H1 (cell line): Measurements from ENCODE around the gene CRYM. TPM values are rescaled to one million over a fixed set of nuclear protein-coding genes. Genes with fewer than 3 reads are reported as not detected.

Source experiments
- CTCF ChIA-PET: fragments of 300-600 bp; sonication (Branson Sonifier 250); formaldehyde crosslinking; loops from one replicate; lab custom pipeline; 2021; ENCODE audit not compliant: partially characterized antibody; lab: Charles Lee
- POLR2A ChIA-PET: fragments of 300-600 bp; sonication (Branson Sonifier 250); formaldehyde crosslinking; loops from one replicate; lab custom pipeline; 2021; ENCODE audit warnings: inconsistent platforms; ENCODE audit not compliant: partially characterized antibody; lab: Charles Lee
- DNase-seq, 2 experiments: peaks; one replicate each; pipeline versions ENCODE4 v3.0.0 to v3.0.0-alpha.2; 2010 to 2022; ENCODE audit warnings: low spot score in 2 of 2, low read depth in 1 of 2, mixed read lengths in 1 of 2
- FAIRE-seq: peaks from 2 replicates; lab custom pipeline; 2011; peaks lifted over from hg19 to GRCh38; lab: Jason Lieb, UNC
- H2AFZ ChIP-seq: 2 replicates; pipeline ENCODE4 v1.8.1; 2012; ENCODE audit warnings: low read length, inconsistent platforms
- H2AK5ac ChIP-seq: 2 replicates; pipeline ENCODE4 v1.6.1; 2013; ENCODE audit warnings: low read depth, low read length
- H2BK120ac ChIP-seq: replicated peaks from 2 replicates; pipeline ENCODE3; 2013; ENCODE audit warnings: low read depth, low read length, inconsistent platforms
- H2BK12ac ChIP-seq: 2 replicates; pipeline ENCODE4 v1.6.1; 2013; ENCODE audit warnings: low read depth, low read length
- H2BK15ac ChIP-seq: 2 replicates; pipeline ENCODE4 v1.6.1; 2013; ENCODE audit warnings: low read length
- H2BK20ac ChIP-seq: 2 replicates; pipeline ENCODE4 v1.6.1; 2013; ENCODE audit warnings: low read length
- H2BK5ac ChIP-seq: 2 replicates; pipeline ENCODE4 v1.6.1; 2013; ENCODE audit warnings: low read depth, low read length
- H3K14ac ChIP-seq: 2 replicates; pipeline ENCODE4 v1.6.1; 2013; ENCODE audit warnings: inconsistent platforms; ENCODE audit not compliant: insufficient read length
- H3K18ac ChIP-seq: 2 replicates; pipeline ENCODE4 v1.6.1; 2013; ENCODE audit warnings: low read length; ENCODE audit errors: extremely low read depth
- H3K23ac ChIP-seq: 2 replicates; pipeline ENCODE4 v1.6.1; 2013; ENCODE audit warnings: inconsistent platforms; ENCODE audit not compliant: insufficient read length
- H3K23me2 ChIP-seq: 2 replicates; pipeline ENCODE4 v1.6.1; 2013; ENCODE audit warnings: low read depth, low read length
- H3K27ac ChIP-seq: 2 replicates; pipeline ENCODE4 v1.6.1; 2011; ENCODE audit warnings: low read depth, low read length, inconsistent platforms
- H3K27me3 ChIP-seq, 4 experiments: replicated peaks in 1 of 4; 1 replicate in 1 of 4; 2 replicates in 3 of 4; pipeline versions ENCODE4 v1.6.1 to v1.8.1; 2011 to 2013; ENCODE audit warnings: low read length in 3 of 4, mild to moderate bottlenecking in 3 of 4, inconsistent platforms in 2 of 4, mixed read lengths in 2 of 4, moderate library complexity in 1 of 4; ENCODE audit not compliant: control insufficient read depth in 3 of 4, insufficient read depth in 3 of 4; ENCODE audit errors: extremely low read depth in 1 of 4
- H3K36me3 ChIP-seq, 4 experiments: 2 replicates each; pipeline versions ENCODE4 v1.6.1 to v1.8.1; 2011 to 2013; ENCODE audit warnings: mild to moderate bottlenecking in 4 of 4, low read length in 3 of 4, moderate library complexity in 2 of 4, control low read depth in 1 of 4, inconsistent platforms in 1 of 4; ENCODE audit not compliant: insufficient read depth in 4 of 4, control insufficient read depth in 2 of 4
- H3K4ac ChIP-seq: replicated peaks from 2 replicates; pipeline ENCODE3; 2013; ENCODE audit warnings: low read length, low read depth, mixed read lengths, inconsistent platforms; ENCODE audit not compliant: insufficient read length
- H3K4me1 ChIP-seq, 4 experiments: replicated peaks in 1 of 4; 1 replicate in 1 of 4; 2 replicates in 3 of 4; pipeline versions ENCODE4 v1.6.1 to v1.8.1; 2011 to 2013; ENCODE audit warnings: low read length in 3 of 4, inconsistent platforms in 2 of 4, mixed read lengths in 1 of 4; ENCODE audit not compliant: insufficient read depth in 4 of 4, control insufficient read depth in 3 of 4
- H3K4me2 ChIP-seq, 2 experiments: 2 replicates each; pipeline versions ENCODE4 v1.6.1 to v1.8.1; 2011 to 2013; ENCODE audit warnings: low read depth in 2 of 2, low read length in 2 of 2, control low read depth in 1 of 2, inconsistent platforms in 1 of 2, mild to moderate bottlenecking in 1 of 2; ENCODE audit not compliant: insufficient read depth in 1 of 2
- H3K4me3 ChIP-seq, 4 experiments: fragments of 200-600, 300-600 bp in 1 of 4; sonication (generic), shearing (Covaris generic), sonication (Bioruptor Twin) in 1 of 4; 2 replicates each; pipeline versions ENCODE4 v1.5.1 to v1.8.1; 2011 to 2016; ENCODE audit warnings: low read length in 4 of 4, low read depth in 3 of 4, control low read depth in 2 of 4, inconsistent platforms in 2 of 4, mild to moderate bottlenecking in 2 of 4, mixed read lengths in 1 of 4, moderate library complexity in 1 of 4; ENCODE audit not compliant: insufficient read depth in 2 of 4; ENCODE audit errors: extremely low read depth in 1 of 4
- H3K56ac ChIP-seq: replicated peaks from 2 replicates; pipeline ENCODE3; 2013; ENCODE audit warnings: low read depth, mild to moderate bottlenecking, mixed read lengths, low read length, inconsistent platforms; ENCODE audit not compliant: insufficient read length
- H3K79me1 ChIP-seq: 2 replicates; pipeline ENCODE4 v1.6.1; 2013; ENCODE audit warnings: low read depth, low read length, control low read depth
- H3K79me2 ChIP-seq, 2 experiments: 2 replicates each; pipeline versions ENCODE4 v1.6.1 to v1.8.1; 2012 to 2013; ENCODE audit warnings: low read length in 2 of 2, mild to moderate bottlenecking in 2 of 2, inconsistent platforms in 1 of 2; ENCODE audit not compliant: insufficient read depth in 2 of 2, control insufficient read depth in 1 of 2
- H3K9ac ChIP-seq, 4 experiments: replicated peaks in 1 of 4; 1 replicate in 1 of 4; 2 replicates in 3 of 4; pipeline versions ENCODE4 v1.6.1 to v1.8.1; 2011 to 2013; ENCODE audit warnings: low read depth in 3 of 4, low read length in 3 of 4, control low read depth in 2 of 4, mild to moderate bottlenecking in 2 of 4, moderate library complexity in 2 of 4, inconsistent platforms in 1 of 4; ENCODE audit errors: extremely low read depth in 1 of 4
- H3K9me3 ChIP-seq, 2 experiments: 2 replicates each; pipeline versions ENCODE4 v1.6.1 to v1.8.1; 2012 to 2013; ENCODE audit warnings: mild to moderate bottlenecking in 2 of 2, moderate library complexity in 2 of 2, control low read depth in 1 of 2, inconsistent platforms in 1 of 2, low read depth in 1 of 2, low read length in 1 of 2, mixed read lengths in 1 of 2; ENCODE audit not compliant: insufficient read depth in 2 of 2
- H4K20me1 ChIP-seq, 2 experiments: replicated peaks in 1 of 2; 2 replicates each; pipeline versions ENCODE3 to v1.8.1; 2011 to 2013; ENCODE audit warnings: inconsistent platforms in 2 of 2, low read length in 2 of 2, mild to moderate bottlenecking in 1 of 2; ENCODE audit not compliant: insufficient read depth in 2 of 2, control insufficient read depth in 1 of 2
- H4K5ac ChIP-seq: 2 replicates; pipeline ENCODE4 v1.6.1; 2013; ENCODE audit warnings: low read length, low read depth, mixed read lengths, inconsistent platforms; ENCODE audit not compliant: insufficient read length
- H4K8ac ChIP-seq: 2 replicates; pipeline ENCODE4 v1.8.0; 2013; ENCODE audit warnings: mild to moderate bottlenecking, moderate library complexity, low read length, inconsistent platforms; ENCODE audit not compliant: insufficient read depth; ENCODE audit errors: extremely low read depth
- H4K91ac ChIP-seq: replicated peaks from 2 replicates; pipeline ENCODE3; 2013; ENCODE audit warnings: low read length, mixed read lengths, inconsistent platforms; ENCODE audit not compliant: insufficient read length
- BACH1 ChIP-seq: IDR thresholded peaks from 2 replicates; pipeline ENCODE4 v1.6.1; 2012; ENCODE audit warnings: low read length, improper control_type of control experiment
- CREB1 ChIP-seq: IDR thresholded peaks from 2 replicates; pipeline ENCODE4 v1.6.1; 2012; ENCODE audit warnings: inconsistent platforms
- CTBP2 ChIP-seq: IDR thresholded peaks from 2 replicates; pipeline ENCODE4 v1.7.0; 2011; ENCODE audit warnings: borderline replicate concordance, mild to moderate bottlenecking, moderate library complexity, mixed read lengths, low read length; ENCODE audit not compliant: insufficient read depth, insufficient read length
- EZH2 ChIP-seq: fragments of 200-600 bp; sonication (generic); IDR thresholded peaks from 2 replicates; pipeline ENCODE4 v1.7.1; 2012; ENCODE audit warnings: low read depth, mild to moderate bottlenecking, moderate library complexity, low read length, inconsistent platforms; ENCODE audit not compliant: severe bottlenecking
- KDM5A ChIP-seq: fragments of 200-600 bp; IDR thresholded peaks from 2 replicates; pipeline ENCODE4 v1.7.1; 2012; ENCODE audit warnings: mild to moderate bottlenecking, low read length, inconsistent platforms, mixed read lengths
- MAFK ChIP-seq: IDR thresholded peaks from 2 replicates; pipeline ENCODE4 v1.6.1; 2012; ENCODE audit warnings: low read depth, mild to moderate bottlenecking, improper control_type of control experiment, low read length
- NANOG ChIP-seq: IDR thresholded peaks from 2 replicates; pipeline ENCODE4 v1.6.1; 2011; ENCODE audit warnings: low read length, low read depth, mild to moderate bottlenecking, inconsistent platforms; ENCODE audit not compliant: insufficient read depth, poor library complexity, severe bottlenecking
- NRF1 ChIP-seq: IDR thresholded peaks from 2 replicates; pipeline ENCODE4 v1.6.1; 2011; ENCODE audit warnings: mild to moderate bottlenecking, low read depth, low read length, improper control_type of control experiment
- POLR2A ChIP-seq, 2 experiments: IDR thresholded peaks; 1 replicate in 1 of 2; 2 replicates in 1 of 2; pipeline ENCODE4 v1.6.1; 2011; ENCODE audit warnings: low read depth in 2 of 2, low read length in 2 of 2, mild to moderate bottlenecking in 2 of 2; ENCODE audit errors: control extremely low read depth in 1 of 2
- POLR2AphosphoS5 ChIP-seq: IDR thresholded peaks from 2 replicates; pipeline ENCODE4 v1.6.1; 2011; ENCODE audit warnings: low read depth, low read length
- RBBP5 ChIP-seq: IDR thresholded peaks from 2 replicates; pipeline ENCODE4 v1.7.1; 2012; ENCODE audit warnings: low read depth, mild to moderate bottlenecking, inconsistent platforms, low read length, moderate library complexity, borderline replicate concordance
- RNF2 ChIP-seq: fragments of 200-900, 300-1000 bp; sonication (generic); IDR thresholded peaks from 2 replicates; pipeline ENCODE4 v1.7.1; 2016; ENCODE audit warnings: borderline replicate concordance, low read depth, mild to moderate bottlenecking, antibody characterized with exemption, low read length; ENCODE audit not compliant: poor library complexity, severe bottlenecking; ENCODE audit errors: missing control alignments
- WGBS, 2 experiments: shearing (Covaris generic) in 1 of 2; methylation state at CpG; one replicate each; pipeline versions ENCODE4 v1.1.6 to v1.1.7; 2013 to 2015; ENCODE audit warnings: low lambda C conversion rate in 2 of 2, mixed read lengths in 2 of 2, inconsistent platforms in 1 of 2, low coverage in 1 of 2, missing lambda C conversion rate in 1 of 2; ENCODE audit not compliant: insufficient replicate concordance in 2 of 2, insufficient coverage in 1 of 2, insufficient read length in 1 of 2; ENCODE audit errors: extremely low coverage in 1 of 2, missing lambda C conversion rate in 1 of 2; 5-methylcytosine and 5-hydroxymethylcytosine counted together
- polyA plus RNA-seq, 7 experiments: library from polyadenylated mRNA; depleted of rRNA in 3 of 7; stranded (reverse) in 5 of 7; unstranded in 2 of 7; fragments of >200 nt in 5 of 7; fragments of 200-250 nt in 2 of 7; gene quantifications; 1 replicate in 5 of 7; 2 replicates in 1 of 7; 4 replicates in 1 of 7; pipeline versions ENCODE4 v1.2.1 to v1.2.3, GENCODE V29; 2011 to 2013; ENCODE audit warnings: missing spikeins in 2 of 7, mixed read lengths in 2 of 7
- total RNA-seq: library from RNA; stranded (reverse); fragmentation: NEBNext Ultra II Directional; extraction: Animal tissue kit (Norgen Biotek cat#: 25700); gene quantifications from 2 replicates; pipeline ENCODE4 v1.2.1, GENCODE V29; 2021
- TF ChIP-seq, protein P1 (sequence below): IDR thresholded peaks from 2 replicates; pipeline ENCODE4 v1.6.1; 2011; ENCODE audit warnings: low read length, improper control_type of control experiment

CRYM gene
- total and polyA plus RNA-seq, 2 of the 8 experiments (the other 6 are each of a cell fraction or from before 2014, with no cell fraction given), result 12.9 to 40.4 TPM

DNA sequence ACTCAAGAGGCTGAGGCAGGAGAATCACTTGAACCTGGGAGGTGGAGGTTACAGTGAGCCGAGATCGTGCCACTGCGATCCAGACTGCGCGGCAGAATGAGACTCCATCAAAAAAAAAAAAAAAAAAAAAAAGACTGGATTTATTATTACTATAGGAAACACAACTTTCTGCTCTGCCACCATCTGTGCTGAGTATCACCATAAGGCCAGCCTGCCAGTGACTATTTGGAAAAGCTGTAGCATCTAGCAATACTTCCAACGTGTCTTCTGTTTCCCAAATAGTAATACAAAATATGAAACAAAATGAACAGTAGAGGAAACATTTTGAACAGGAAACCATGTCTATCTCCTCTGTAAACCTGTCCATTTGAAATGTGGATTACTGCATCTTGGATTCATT is 43.6 kb upstream of the CRYM start:
- Histone ChIP-seq H3K23ac (no peak overlapping the region), H3K4me2 (no peak overlapping the region), H3K79me1 (no peaks in the 10 kb centered on the region), H3K27ac (no peak overlapping the region), H2BK5ac (no peak overlapping the region), H3K4me1 (peaks cover 0 to 3% (median 0%) of the 10 kb centered on the region in 4 experiments; a peak in 2 of 7 replicates), H4K5ac (no peak overlapping the region), H3K9ac (no peak overlapping the region), H4K8ac (no peak overlapping the region), H3K9me3 (peaks cover 3 to 8% of the 10 kb centered on the region in 2 experiments; a peak in 2 of 4 replicates), H3K4ac (no peak overlapping the region), H2BK20ac (no peak overlapping the region), H3K14ac (no peak overlapping the region), H2BK15ac (no peak overlapping the region), H4K91ac (no peak overlapping the region), H2AK5ac (no peak overlapping the region), H3K23me2 (no peaks in the 10 kb centered on the region), H3K79me2 (no peaks in the 10 kb centered on the region), H3K36me3 (peaks cover 0 to 2% (median 0%) of the 10 kb centered on the region in 4 experiments; a peak in 1 of 8 replicates), H4K20me1 (no peaks in the 10 kb centered on the region), H3K18ac (no peak overlapping the region), H3K56ac (no peak overlapping the region), H3K4me3 (no peak overlapping the region), H2BK120ac (no peak overlapping the region), H2AFZ (no peak overlapping the region), H2BK12ac (no peak overlapping the region), H3K27me3 (no peaks in the 10 kb centered on the region)
- WGBS, 2 experiments, result 98% methylated on average over 6 of the region's 6 CpGs; no CpG with 5 or more reads in 1 of the 2 experiments
- ChIA-PET POLR2A (no interaction called here), CTCF (interaction anchor here (1.2 kb wide), 1 partner anchor 23 kb away, joined by 3 read pairs; no protein-coding TSS in a partner anchor)
- DNase-seq (no peak), FAIRE-seq (no peak)
- TF ChIP-seq CTBP2 (no peak), POLR2AphosphoS5 (no peak), POLR2A (IDR thresholded peaks at IDR 0.05; ENCODE audit: control extremely low read depth in 1 of 2, low read depth in 2 of 2, low read length in 2 of 2) (no peak), RBBP5 (no peak), NRF1 (no peak), EZH2 (no peak), RNF2 (no peak), MAFK (no peak), CREB1 (no peak), NANOG (no peak), KDM5A (no peak), BACH1 (no peak)
- TF ChIP-seq, protein P1, sequence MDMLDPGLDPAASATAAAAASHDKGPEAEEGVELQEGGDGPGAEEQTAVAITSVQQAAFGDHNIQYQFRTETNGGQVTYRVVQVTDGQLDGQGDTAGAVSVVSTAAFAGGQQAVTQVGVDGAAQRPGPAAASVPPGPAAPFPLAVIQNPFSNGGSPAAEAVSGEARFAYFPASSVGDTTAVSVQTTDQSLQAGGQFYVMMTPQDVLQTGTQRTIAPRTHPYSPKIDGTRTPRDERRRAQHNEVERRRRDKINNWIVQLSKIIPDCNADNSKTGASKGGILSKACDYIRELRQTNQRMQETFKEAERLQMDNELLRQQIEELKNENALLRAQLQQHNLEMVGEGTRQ, result no peak
